SK-N-SH treated with all-trans-retinoic acid at 6 μM for 48 hours (cell line): ENCODE measurements around the gene C17orf78.
A peak's percentile ranks its signal among the peaks of the same experiment; 100 is the strongest.

Experiments
- ATAC-seq: fragments of 200-7000 bp; cut with Tn5 transposase; 3 replicates; pipeline ENCODE4 v1.9.1; 2020; ENCODE audit warnings: mild to moderate bottlenecking, moderate library complexity
- ARNTL ChIP-seq: fragments of 450-650 bp; formaldehyde crosslinking; IDR thresholded peaks from 2 replicates; pipeline ENCODE4 v1.5.0; 2020; ENCODE audit warnings: low read depth, mild to moderate bottlenecking, moderate library complexity, borderline replicate concordance
- BACH2 ChIP-seq: fragments of 250-450 bp; sonication (Bioruptor Pico); IDR thresholded peaks from 2 replicates; pipeline ENCODE4 v1.9.0; 2021; ENCODE audit warnings: mild to moderate bottlenecking, borderline replicate concordance
- CSDC2 ChIP-seq: fragments of 250-450 bp; sonication (Bioruptor Pico); IDR thresholded peaks from 2 replicates; pipeline ENCODE4 v1.5.0; 2020; ENCODE audit warnings: mild to moderate bottlenecking, moderate library complexity
- ESRRG ChIP-seq: fragments of 250-450 bp; sonication (Bioruptor Pico); IDR thresholded peaks from 2 replicates; pipeline ENCODE4 v1.6.1; 2021; ENCODE audit warnings: mild to moderate bottlenecking
- GLIS3 ChIP-seq: fragments of 250-450 bp; sonication (Bioruptor Pico); IDR thresholded peaks from 2 replicates; pipeline ENCODE4 v1.5.0; 2020; ENCODE audit warnings: mild to moderate bottlenecking, moderate library complexity
- ISL1 ChIP-seq: fragments of 250-450 bp; sonication (Bioruptor Pico); IDR thresholded peaks from 2 replicates; pipeline ENCODE4 v2.1.2; 2022; ENCODE audit warnings: mild to moderate bottlenecking, moderate library complexity
- OSR1 ChIP-seq: fragments of 250-450 bp; sonication (Bioruptor Pico); IDR thresholded peaks from 2 replicates; pipeline ENCODE4 v1.8.0; 2022; ENCODE audit warnings: moderate library complexity, mild to moderate bottlenecking, inconsistent platforms
- PATZ1 ChIP-seq: fragments of 250-450 bp; sonication (Bioruptor Pico); IDR thresholded peaks from 2 replicates; pipeline ENCODE4 v1.8.0; 2020; ENCODE audit warnings: mild to moderate bottlenecking, moderate library complexity, borderline replicate concordance
- POU6F1 ChIP-seq: fragments of 250-450 bp; sonication (Bioruptor Pico); IDR thresholded peaks from 2 replicates; pipeline ENCODE4 v1.8.0; 2021; ENCODE audit warnings: low read depth, mild to moderate bottlenecking, moderate library complexity, borderline replicate concordance
- PPARA ChIP-seq: fragments of 250-450 bp; sonication (Bioruptor Pico); IDR thresholded peaks from 2 replicates; pipeline ENCODE4 v1.5.0; 2020; ENCODE audit warnings: mild to moderate bottlenecking, borderline replicate concordance
- RARB ChIP-seq: fragments of 250-450 bp; sonication (Bioruptor Pico); IDR thresholded peaks from 2 replicates; pipeline ENCODE4 v1.8.0; 2021; ENCODE audit warnings: mild to moderate bottlenecking, moderate library complexity
- SNAI2 ChIP-seq: fragments of 250-450 bp; sonication (Bioruptor Pico); IDR thresholded peaks from 2 replicates; pipeline ENCODE4 v1.5.0; 2020; ENCODE audit warnings: mild to moderate bottlenecking, moderate library complexity
- TCF4 ChIP-seq: fragments of 250-450 bp; sonication (Bioruptor Pico); IDR thresholded peaks from 2 replicates; pipeline ENCODE4 v1.8.0; 2021; ENCODE audit warnings: mild to moderate bottlenecking, moderate library complexity, borderline replicate concordance
- TOX ChIP-seq: fragments of 250-450 bp; sonication (Bioruptor Pico); IDR thresholded peaks from 2 replicates; pipeline ENCODE4 v1.8.0; 2021; ENCODE audit warnings: mild to moderate bottlenecking, moderate library complexity, borderline replicate concordance
- TSHZ2 ChIP-seq: fragments of 250-450 bp; sonication (Bioruptor Pico); IDR thresholded peaks from 2 replicates; pipeline ENCODE4 v1.5.0; 2020; ENCODE audit warnings: mild to moderate bottlenecking, moderate library complexity
- ZC3H10 ChIP-seq: fragments of 250-450 bp; sonication (Bioruptor Pico); IDR thresholded peaks from 2 replicates; pipeline ENCODE4 v1.5.1; 2021; ENCODE audit warnings: mild to moderate bottlenecking, moderate library complexity
- ZFP3 ChIP-seq: fragments of 250-450 bp; sonication (Bioruptor Pico); IDR thresholded peaks from 2 replicates; pipeline ENCODE4 v1.5.0; 2020; ENCODE audit warnings: mild to moderate bottlenecking, moderate library complexity
- ZFP30 ChIP-seq: fragments of 450-650 bp; formaldehyde crosslinking; IDR thresholded peaks from 2 replicates; pipeline ENCODE4 v1.5.0; 2022; ENCODE audit warnings: mild to moderate bottlenecking, moderate library complexity
- ZNF565 ChIP-seq: fragments of 450-650 bp; formaldehyde crosslinking; conservative IDR thresholded peaks from 2 replicates; pipeline ENCODE4 v1.5.0; 2020; ENCODE audit warnings: low read depth, mild to moderate bottlenecking, moderate library complexity
- ZNF8 ChIP-seq: fragments of 450-650 bp; formaldehyde crosslinking; IDR thresholded peaks from 2 replicates; pipeline ENCODE4 v1.5.0; 2020; ENCODE audit warnings: mild to moderate bottlenecking, moderate library complexity
- TF ChIP-seq, protein P1 (sequence below): fragments of 250-450 bp; sonication (Bioruptor Pico); IDR thresholded peaks from 2 replicates; pipeline ENCODE4 v1.5.1; 2020; ENCODE audit warnings: low read depth, mild to moderate bottlenecking, moderate library complexity
- TF ChIP-seq, protein P2 (sequence below): fragments of 250-450 bp; sonication (Bioruptor Pico); IDR thresholded peaks from 2 replicates; pipeline ENCODE4 v1.5.1; 2021; ENCODE audit warnings: mild to moderate bottlenecking, moderate library complexity

The C17orf78 gene

GRCh38 chr17:37368577-37368976, 7.2 kb upstream of the C17orf78 start:
- ATAC-seq, result no peak
- no peak for TF ChIP-seq RARB (CRISPR knock-in tag)
- TF ChIP-seq PATZ1 (CRISPR knock-in tag), result no peak
- TF ChIP-seq, protein P1, sequence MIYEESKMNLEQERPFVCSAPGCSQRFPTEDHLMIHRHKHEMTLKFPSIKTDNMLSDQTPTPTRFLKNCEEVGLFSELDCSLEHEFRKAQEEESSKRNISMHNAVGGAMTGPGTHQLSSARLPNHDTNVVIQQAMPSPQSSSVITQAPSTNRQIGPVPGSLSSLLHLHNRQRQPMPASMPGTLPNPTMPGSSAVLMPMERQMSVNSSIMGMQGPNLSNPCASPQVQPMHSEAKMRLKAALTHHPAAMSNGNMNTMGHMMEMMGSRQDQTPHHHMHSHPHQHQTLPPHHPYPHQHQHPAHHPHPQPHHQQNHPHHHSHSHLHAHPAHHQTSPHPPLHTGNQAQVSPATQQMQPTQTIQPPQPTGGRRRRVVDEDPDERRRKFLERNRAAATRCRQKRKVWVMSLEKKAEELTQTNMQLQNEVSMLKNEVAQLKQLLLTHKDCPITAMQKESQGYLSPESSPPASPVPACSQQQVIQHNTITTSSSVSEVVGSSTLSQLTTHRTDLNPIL (CRISPR knock-in tag), result no peak
- TF ChIP-seq GLIS3, result no peak
- TF ChIP-seq BACH2 (CRISPR knock-in tag), result no peak

- TF ChIP-seq OSR1 (CRISPR knock-in tag) (no peak), SNAI2 (CRISPR knock-in tag) (no peak), TCF4 (no peak), TOX (CRISPR knock-in tag) (no peak), RARB (CRISPR knock-in tag) (no peak), ZFP3 (no peak), ZFP30 (CRISPR knock-in tag) (no peak), PPARA (CRISPR knock-in tag) (no peak), ARNTL (CRISPR knock-in tag) (no peak), ISL1 (CRISPR knock-in tag) (no peak), ZNF565 (CRISPR knock-in tag) (no peak), CSDC2 (CRISPR knock-in tag) (no peak), ZC3H10 (no peak), BACH2 (CRISPR knock-in tag) (no peak)
- TF ChIP-seq, protein P2, sequence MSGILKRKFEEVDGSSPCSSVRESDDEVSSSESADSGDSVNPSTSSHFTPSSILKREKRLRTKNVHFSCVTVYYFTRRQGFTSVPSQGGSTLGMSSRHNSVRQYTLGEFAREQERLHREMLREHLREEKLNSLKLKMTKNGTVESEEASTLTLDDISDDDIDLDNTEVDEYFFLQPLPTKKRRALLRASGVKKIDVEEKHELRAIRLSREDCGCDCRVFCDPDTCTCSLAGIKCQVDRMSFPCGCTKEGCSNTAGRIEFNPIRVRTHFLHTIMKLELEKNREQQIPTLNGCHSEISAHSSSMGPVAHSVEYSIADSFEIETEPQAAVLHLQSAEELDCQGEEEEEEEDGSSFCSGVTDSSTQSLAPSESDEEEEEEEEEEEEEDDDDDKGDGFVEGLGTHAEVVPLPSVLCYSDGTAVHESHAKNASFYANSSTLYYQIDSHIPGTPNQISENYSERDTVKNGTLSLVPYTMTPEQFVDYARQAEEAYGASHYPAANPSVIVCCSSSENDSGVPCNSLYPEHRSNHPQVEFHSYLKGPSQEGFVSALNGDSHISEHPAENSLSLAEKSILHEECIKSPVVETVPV (CRISPR knock-in tag), result no peak
- TF ChIP-seq, protein P1 (CRISPR knock-in tag), result no peak
- peak; percentile 99 for ATAC-seq
Observed at GRCh38 chr17:37373530-37374159, 2.1 kb upstream of the C17orf78 start.

DNA sequence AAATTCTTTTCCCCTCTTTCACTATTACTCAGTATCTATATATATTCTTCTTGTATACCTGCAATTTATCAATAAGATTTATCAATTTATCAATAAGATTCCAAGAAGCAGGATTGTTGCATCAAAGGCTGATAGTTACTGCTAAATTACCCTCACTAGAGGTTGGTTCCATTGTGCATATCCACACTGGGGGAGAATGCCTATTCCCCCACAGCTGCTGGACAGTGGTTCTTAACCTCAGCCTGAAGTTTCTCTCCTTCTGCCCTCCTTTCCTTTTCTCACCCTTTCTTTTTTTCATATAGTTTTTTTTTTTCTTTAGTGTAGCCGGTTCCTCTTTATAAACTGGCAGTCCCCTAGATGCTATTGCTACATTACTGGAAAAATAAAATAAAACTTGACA, 6.3 kb downstream of the C17orf78 start:
- TF ChIP-seq POU6F1 (CRISPR knock-in tag) (no peak), TOX (CRISPR knock-in tag) (no peak), ARNTL (CRISPR knock-in tag) (no peak), OSR1 (CRISPR knock-in tag) (no peak), ZNF565 (CRISPR knock-in tag) (no peak), RARB (CRISPR knock-in tag) (no peak), TSHZ2 (CRISPR knock-in tag) (no peak), ZC3H10 (no peak), ZNF8 (CRISPR knock-in tag) (no peak), TCF4 (no peak), SNAI2 (CRISPR knock-in tag) (no peak), ZFP30 (CRISPR knock-in tag) (no peak), ESRRG (CRISPR knock-in tag) (no peak), CSDC2 (CRISPR knock-in tag) (no peak), PPARA (CRISPR knock-in tag) (no peak), PATZ1 (CRISPR knock-in tag) (no peak)
- TF ChIP-seq, protein P1 (CRISPR knock-in tag), result no peak
- no peak for ATAC-seq
